GM19324 (cell line): ENCODE measurements around the gene SAYSD1.

Experiments
- ATAC-seq: cut with Tn5 transposase; IDR thresholded peaks from one replicate; pipeline ENCODE4 v1.9.1; 2021; ENCODE audit warnings: mild to moderate bottlenecking, moderate library complexity; ENCODE audit not compliant: unreplicated experiment, low FRiP score

Gene SAYSD1

GRCh38 chr6:39059496-39060310, 55.3 kb downstream of the SAYSD1 start:
- no peak for ATAC-seq

- ATAC-seq = no peak
These were observed 56.4 kb downstream of the SAYSD1 start for GRCh38 chr6:39058471-39059147.

GRCh38 chr6:39057251-39058155, 57.5 kb downstream of the SAYSD1 start:
- ATAC-seq = no peak

DNA sequence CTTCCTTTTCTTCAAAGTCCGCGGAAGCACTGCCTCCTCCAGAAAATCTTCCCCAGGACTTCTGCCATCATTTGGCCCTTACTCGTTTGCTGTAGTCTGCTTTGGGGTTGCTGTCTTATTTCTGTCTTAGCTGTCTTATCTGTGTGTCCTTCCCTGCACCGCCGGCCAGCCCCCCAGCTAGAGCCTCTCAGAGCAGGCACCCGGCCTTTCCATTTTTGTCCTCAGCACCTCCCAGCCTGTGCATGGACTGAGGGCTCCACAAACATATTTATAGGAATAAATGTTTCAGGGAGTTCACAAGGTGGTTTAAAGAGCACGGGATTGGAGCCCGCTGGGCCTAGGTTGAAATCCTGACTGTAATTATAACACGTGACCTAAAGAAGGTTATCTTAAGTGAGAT, 58.3 kb downstream of the SAYSD1 start:
- no peak for ATAC-seq

DNA sequence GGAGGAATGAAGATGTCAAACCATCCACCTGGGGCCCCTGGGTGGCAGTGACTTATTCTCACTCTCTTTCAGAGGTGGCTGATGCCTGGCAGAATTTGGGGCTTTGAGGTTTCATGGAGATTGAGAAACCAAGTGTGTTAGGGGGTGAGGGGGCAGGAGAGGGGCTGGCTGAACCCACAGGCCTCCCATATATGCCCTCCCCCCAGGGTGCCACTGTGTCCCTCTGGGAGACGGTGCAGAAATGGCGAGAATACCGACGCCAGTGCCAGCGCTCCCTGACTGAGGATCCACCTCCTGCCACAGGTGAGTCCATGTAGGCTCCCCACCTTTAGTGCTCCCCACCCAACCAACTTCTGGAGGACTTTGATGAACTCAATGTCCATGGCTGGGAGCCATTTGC, 58.8 kb downstream of the SAYSD1 start:
- no peak for ATAC-seq

- no peak for ATAC-seq
These were observed 59.3 kb downstream of the SAYSD1 start for GRCh38 chr6:39055661-39056060.

GRCh38 chr6:39054577-39055142, 60.3 kb downstream of the SAYSD1 start:
- ATAC-seq = no peak
